ENCODE results near the gene TRPM4.

GRCh38 chr19:49141352-49141751 lies 16.2 kb upstream of the TRPM4 start:
- TF ChIP-seq CREB5 (CRISPR knock-in tag; IDR thresholded peaks at IDR 0.05; ENCODE audit: low read depth): no peak
- TF ChIP-seq ARNTL (CRISPR knock-in tag; IDR thresholded peaks at IDR 0.05; ENCODE audit: borderline replicate concordance, low read depth): no peak
- TF ChIP-seq ZNF70 (CRISPR knock-in tag; IDR thresholded peaks at IDR 0.05): no peak
- no peak for TF ChIP-seq CSRNP3 (CRISPR knock-in tag; IDR thresholded peaks at IDR 0.05)
- no peak for TF ChIP-seq TSHZ2 (CRISPR knock-in tag; IDR thresholded peaks at IDR 0.05)
- TF ChIP-seq CSDC2 (CRISPR knock-in tag; IDR thresholded peaks at IDR 0.05): no peak
- TF ChIP-seq PATZ1 (CRISPR knock-in tag; IDR thresholded peaks at IDR 0.05; ENCODE audit: borderline replicate concordance): no peak
- TF ChIP-seq ZNF8 (CRISPR knock-in tag; IDR thresholded peaks at IDR 0.05): no peak
- TF ChIP-seq TCF4 (CRISPR knock-in tag; IDR thresholded peaks at IDR 0.05; ENCODE audit: borderline replicate concordance): no peak
